NCI-H510A (cell line): Measurements from ENCODE around the gene TANGO6.
"Not testable (repeated sequence)": the region's sequence is repeated elsewhere in the genome, so short reads cannot be mapped to it uniquely, and the experiment has no call there.

ENCODE experiments used
- DNase-seq: peaks from one replicate; lab custom pipeline; 2025; lab: John Stamatoyannopoulos, UW

The TANGO6 gene

DNA sequence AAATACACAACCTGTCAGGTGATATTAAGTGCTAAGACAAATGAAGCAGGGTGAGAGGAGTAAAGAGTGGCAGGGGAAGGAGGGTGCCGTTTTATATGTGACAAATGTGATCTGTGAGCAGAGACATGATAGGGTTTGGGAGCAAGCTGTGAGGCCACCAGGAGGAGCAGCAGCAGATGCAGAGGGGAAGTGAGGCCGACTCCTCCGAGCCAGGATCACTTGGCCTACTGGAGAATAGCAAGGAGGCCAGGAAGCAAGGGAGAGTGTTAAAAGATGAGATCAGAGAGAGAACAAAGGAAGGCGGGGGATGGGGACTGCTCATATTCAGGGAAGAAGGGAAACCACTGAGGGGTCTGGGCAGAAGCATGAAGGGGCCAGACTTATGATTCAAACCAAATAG, 129.4 kb downstream of the TANGO6 start:
- no peak for DNase-seq

DNA sequence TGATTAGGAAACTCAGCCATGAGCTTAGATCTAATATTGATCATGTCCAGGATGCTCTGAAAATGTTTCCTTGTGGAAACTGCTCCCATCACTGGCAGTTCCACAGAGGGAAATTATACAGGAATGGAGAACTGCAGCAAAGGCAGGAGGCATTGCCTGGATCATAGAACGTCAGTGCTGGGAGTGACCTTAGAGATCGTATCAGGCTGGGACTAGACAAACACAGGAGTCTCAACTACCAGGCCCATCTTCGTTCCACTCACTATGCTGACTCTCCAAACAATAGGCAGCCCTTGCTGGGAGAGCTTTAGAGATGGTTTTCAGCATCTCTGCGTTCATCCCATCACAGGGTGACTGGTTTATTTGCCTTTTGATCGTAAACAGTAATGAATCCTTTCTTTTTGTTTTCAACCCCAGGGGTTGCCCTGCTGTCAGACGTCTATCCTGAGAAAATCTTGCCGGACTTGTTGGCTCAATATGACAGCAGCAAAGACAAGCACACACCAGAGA, 130.3 kb downstream of the TANGO6 start:
- no peak for DNase-seq

DNA sequence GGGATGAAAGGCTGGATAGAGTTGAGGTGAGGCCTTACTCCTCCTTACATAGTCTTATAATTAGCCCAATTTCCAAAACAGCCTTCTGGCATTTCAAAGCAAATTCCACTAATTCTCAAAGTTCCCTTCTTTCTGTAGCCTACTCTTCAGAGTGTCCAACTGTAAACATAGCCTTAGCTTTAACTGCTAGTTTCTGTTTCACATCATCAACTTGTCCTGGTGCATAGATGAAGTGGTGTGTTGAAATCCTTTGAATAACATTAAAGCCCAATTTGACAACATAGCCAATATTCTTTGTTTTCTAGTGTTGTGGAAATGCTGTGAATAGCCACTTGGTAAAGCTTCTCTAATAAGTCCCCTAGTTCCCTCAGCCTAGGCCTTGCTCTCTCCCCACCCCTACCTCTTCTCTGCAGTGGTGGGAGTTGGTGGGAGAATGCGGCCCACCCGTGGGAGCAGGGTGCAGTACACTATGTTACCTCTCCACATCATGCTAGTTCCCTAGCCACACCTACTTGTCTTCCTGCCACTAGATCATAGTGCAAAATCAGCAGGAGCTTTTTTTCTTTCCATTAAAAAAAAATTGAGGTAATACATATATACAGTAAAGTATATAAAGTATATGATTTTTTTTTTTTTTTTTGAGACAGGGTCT, 135.1 kb downstream of the TANGO6 start:
- DNase-seq: no peak

DNA sequence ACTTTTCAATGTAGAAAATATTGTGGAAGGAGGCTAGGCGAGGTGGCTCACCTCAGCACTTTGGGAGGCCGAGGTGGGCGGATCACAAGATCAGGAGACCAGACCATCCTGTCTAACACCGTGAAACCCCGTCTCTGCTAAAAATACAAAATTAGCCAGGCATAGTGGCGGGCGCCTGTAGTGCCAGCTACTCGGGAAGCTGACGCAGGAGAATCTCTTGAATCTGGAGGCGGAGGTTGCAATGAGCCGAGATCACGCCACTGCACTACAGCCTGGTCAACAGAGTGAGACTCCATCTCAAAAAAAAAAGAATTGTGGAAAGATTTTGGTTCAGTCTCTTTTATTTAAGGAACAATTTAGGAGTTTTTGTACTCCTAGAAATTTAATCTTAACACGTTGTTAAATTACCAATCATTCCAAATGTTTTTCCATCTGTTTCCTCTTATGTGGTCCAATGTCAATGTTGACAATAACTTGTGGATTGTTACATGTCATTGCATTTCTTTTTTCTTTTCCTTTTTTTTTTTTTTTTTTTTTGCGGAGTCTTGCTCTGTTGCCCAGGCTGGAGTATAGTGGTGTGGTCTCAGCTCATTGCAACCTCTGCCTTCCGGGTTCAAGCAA, 137.5 kb downstream of the TANGO6 start:
- no peak for DNase-seq

DNA sequence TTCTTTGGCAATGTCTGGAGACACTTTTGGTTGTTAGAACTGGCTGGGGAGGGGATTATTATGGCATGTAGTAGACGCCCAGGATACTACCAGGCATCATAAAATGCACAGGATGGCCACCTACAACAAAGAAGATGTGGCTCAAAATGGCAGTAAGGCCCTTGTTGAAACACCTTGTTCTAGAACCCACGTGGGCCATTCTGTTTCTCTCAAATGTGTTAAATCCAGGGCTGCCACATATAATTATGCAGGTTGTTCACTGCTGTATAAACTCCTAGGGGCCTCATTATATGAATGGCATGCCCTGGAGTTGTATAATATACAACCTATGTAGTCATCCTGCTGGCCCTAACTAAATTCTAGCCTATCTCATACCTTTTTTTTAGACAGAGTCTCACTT, 138.6 kb downstream of the TANGO6 start:
- no peak for DNase-seq

DNA sequence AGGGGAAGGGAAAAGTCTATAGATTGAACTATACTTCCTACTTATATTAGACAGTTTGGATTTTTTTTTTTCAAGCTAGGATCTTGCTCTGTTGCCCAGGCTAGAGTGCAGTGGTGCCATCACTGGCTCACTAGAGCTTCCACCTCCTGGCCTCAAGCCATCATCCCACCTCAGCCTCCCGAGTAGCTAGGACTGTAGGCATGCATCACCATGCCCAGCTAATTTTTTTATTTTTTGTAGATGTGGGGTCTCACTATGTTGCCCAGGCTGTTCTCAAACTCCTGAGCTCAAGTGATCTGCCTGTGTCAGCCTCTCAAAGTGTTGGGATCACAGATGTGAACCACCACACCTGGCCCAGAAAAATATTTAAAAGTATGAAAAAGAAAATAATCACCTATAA, 141.1 kb downstream of the TANGO6 start:
- DNase-seq: no peak

DNA sequence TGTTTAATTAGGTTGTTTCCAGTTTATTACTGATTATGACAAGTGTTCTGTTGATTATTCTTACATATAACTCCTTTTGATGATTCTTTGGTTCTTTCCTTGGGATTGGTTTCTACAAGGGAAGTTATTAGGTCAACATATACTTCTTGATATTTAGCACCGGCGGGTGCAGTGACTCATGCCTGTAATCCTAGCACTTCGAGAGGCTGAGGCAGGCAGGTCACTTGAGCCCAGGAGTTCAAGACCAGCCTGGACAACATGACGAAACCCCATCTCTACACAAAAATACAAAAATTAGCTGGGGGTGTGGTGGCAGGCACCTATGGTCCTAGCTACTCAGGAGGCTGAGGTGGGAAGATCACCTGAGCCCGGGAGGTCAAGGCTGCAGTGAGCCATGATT, 141.9 kb downstream of the TANGO6 start:
- DNase-seq: no peak

DNA sequence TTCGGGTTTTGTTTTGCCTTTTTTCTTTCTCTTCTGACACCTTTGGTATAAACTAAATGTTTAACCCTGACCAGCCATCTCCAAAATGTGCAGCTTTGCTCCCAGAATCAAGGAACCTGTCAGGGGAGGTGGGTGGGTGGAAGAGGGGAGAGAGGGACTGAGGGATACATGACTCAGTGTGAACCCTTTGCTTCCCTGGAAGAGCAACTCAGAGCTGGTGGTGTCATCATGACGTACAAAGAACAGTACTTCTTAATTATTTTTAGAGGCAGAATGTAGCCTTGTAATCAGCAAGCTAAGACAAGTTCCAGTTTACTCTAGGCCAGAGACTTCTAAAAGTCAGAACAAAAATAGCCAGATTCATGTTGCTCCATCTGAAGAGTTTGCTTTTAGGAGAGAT, 142.5 kb downstream of the TANGO6 start:
- no peak for DNase-seq

DNA sequence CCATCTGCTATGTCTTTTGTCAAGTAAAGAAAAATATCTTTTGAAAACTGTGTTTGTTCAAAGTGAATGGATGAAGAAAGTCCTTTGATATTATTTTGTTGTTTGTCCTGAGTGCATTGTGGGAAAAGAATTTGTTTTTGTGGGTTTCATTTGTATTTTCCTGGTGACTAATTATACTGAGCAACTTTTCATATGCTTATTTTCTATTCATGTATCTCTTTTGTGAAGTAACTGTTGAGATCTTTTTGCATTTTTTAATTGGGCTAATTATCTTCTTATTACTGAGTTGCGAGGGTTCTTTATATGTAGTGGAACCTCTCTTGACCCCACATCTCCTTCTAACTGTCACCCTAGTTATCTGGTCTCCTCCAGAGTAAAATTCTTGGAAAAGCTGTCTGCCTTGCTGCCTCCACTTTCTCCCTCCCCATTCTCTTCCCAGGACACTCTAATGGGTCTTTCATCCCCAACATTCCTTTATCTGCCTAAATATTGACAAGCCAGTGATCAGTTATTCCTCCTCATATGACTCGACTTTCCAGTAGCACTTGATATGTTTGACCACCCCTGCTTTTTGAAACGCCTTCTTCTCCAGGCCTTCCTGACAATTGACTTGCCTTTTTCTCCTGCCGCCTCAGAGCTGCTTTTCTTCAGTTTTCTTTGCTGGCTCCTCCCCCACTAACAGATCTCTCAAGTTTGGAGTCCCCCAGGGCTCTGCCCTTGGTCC, 144.6 kb downstream of the TANGO6 start:
- DNase-seq: no peak

DNA sequence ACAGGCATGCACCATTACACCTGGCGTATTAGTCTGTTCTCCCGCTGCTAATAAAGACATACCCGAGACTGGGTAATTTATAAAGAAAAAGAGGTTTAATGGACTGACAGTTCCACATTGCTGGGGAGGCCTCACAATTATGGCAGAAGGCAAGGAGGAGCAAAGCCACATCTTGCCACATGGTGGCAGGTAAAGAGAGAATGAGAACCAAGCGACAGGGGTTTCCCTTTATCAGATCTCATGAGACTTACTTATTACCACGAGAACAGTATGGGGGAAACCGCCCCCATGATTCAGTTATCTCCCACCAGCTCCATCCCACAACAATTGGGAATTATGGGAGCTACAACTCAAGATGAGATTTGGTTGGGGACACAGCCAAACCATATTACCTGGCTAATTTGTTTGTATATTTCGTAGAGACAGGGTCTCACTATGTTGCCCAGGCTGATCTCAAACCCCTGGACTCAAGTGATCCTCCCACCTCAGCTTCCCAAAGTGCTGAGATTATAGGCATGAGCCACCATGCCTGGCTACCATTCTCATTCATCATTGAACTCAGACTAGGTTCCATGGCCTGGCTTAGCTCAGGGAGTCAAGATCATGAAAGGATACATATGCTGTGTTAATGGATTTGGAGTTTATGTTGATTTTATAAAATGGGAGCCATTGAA, 147.0 kb downstream of the TANGO6 start:
- not testable (repeated sequence) for DNase-seq

DNA sequence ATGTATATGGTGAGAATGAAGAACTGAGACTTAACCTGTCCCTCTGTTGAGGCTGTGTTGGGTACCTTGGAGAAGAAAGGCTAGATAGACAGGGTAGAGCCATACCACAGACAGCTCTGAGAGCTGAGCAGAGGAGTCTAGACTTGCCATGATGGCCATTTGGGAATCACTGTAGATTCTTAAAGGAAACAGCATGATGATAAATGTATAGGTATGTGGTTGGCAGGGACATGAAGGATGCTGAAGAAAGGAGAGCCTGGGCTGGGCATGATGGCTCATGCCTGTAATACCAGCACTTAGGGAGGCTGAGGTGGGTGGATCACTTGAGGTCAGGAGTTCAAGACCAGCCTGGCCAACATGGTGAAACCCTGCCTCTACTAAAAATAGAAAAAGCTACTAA, 147.7 kb downstream of the TANGO6 start:
- no peak for DNase-seq

DNA sequence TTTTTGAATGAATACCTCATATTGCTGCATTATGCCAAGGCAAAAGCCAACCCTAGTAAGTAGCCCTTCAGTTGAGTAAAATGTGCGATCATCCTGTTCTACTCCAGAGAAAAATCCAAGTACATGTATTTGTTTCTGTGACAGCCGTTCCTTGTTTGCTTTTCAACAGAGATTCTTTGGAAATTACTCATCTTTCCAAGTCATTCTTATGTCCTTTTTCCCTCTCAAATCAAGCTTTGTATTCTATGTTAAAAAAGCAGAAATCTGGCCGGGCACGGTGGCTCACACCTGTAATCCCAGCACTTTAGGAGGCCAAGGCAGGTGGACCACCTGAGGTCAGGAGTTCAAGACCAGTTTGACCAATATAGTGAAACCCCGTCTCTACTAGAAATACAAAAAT, 149.2 kb downstream of the TANGO6 start:
- no peak for DNase-seq

DNA sequence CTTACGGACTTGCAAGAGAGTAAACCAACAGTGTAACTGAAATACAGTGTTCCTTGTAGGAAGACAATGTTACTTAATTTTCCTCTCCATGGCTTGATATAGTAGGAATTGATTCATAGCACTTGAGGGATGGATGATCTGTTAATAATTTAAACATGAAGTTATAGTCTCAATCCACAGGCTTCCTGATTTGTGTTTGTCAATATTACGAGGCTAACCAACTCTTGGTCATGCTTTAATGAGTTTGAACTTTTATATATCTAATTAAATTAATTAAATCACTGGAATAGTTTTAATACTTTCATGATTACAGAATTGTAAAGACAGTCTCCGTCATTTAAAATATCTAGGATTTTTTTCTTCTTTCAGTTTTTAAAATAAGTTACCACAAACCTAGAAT, 150.1 kb downstream of the TANGO6 start:
- DNase-seq: no peak

DNA sequence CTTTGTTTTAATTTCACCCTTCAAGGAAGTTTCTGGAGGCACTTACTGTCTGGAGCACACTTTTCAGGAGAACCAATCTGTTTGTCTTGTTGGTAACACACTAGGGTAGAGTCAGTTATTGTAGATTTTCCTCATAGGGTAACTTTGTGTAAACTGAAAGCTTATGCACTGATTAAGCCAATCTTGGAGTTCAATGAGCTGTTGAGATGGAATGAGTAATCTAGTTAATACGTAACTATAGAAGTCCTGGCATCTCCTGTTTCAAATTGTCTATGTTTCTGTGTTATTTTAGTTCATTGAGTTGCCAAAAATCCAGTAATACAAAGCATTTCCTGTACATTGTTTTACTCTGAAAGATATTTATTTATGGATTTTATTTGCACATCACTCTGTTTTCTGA, 150.6 kb downstream of the TANGO6 start:
- no peak for DNase-seq

DNA sequence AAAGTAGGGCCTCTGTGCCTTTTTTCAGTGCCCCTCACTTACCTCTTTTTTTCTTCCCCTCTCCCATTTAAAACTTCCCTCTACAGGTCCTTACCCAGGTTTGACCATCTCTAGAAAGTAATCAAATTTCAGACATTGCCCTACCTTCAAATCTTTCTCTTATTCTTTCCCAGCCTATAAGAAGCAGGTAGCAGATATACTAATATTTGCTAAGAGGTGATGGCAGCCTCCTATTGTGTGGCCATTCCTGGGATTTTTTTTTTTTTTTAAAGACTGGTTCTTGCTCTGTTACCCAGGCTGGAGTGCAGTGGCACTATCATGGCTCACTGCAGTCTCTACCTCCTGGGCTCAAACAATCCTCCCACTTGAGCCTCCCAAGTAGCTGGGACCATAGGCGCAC, 151.0 kb downstream of the TANGO6 start:
- no peak for DNase-seq

DNA sequence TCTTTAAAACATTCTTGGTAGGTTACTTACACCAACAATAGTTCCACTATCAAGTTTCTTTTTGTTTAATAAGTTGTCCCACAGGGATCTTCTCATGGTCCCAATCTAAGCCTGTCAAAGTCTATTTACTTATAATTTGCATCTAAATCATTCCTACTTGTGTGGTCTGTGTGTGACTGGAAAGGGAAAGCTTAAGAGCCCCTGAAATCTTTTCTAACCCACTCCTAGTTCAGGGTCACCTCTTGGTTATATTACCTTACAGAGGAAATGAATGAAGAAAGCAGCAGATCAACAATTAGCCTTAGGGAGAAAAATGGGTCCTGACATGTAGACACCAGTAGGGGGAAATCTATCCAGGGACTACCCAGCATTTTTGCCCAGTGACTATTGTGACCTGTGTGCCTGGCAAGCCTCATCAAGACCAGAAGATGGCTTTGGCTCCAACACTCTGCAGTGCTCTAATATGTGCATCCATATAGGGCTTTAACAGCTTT, 151.7 kb downstream of the TANGO6 start:
- DNase-seq: no peak

DNA sequence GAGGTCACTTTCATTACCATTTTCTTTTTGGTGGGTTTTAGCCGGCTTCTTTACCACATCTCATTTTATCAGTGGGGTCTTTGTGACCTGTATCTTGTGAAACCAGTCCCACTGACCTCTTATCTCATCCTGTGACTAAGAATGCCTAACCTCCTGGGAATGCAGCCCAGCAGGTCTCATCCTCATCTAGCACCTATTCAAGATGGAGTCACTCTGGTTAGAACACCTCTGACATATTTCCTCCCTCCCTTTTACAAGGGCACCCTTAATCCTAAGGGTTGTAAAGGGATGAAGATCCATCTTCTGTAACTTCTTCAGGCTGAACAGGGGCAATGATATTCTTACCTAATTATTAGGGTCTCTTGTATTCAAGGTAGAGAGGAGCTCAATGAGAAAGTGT, 154.2 kb downstream of the TANGO6 start:
- no peak for DNase-seq

DNA sequence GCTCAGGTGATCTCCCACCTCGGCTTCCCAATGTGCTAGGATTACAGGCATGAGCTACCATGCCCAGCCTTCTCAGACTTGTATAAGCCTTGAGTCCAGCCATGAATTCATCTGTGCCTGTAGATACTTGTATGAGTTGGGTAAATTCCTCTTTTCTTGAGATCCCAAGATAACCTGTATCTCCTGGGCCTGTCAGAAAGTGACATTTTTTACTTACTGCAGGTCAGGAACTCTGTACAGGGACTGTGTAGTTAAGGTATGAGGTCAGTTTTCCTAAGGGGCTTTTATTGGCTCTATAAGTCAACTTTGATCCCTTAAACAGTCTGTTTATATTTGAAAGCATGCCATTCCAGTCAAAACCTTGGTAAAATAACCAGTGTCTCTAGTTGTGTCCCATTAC, 155.8 kb downstream of the TANGO6 start:
- DNase-seq: no peak

DNA sequence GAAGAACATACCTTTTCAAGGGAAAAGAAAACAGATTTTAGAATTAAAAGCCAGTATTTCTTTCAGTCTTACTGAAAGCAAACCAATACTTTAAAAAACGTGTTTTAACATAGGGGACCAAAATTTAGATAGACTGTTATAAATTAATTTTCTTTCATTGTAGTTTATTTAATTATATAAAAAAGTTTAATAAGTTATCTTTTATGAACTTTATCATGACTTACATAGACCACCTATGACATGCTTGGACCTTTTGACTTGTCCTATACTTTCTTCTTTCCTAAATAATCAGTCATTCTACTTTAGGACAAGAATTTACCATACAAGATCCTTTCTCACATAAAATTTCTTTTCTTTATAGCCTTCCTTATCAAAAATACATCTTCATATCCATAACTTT, 160.2 kb downstream of the TANGO6 start:
- DNase-seq: no peak

DNA sequence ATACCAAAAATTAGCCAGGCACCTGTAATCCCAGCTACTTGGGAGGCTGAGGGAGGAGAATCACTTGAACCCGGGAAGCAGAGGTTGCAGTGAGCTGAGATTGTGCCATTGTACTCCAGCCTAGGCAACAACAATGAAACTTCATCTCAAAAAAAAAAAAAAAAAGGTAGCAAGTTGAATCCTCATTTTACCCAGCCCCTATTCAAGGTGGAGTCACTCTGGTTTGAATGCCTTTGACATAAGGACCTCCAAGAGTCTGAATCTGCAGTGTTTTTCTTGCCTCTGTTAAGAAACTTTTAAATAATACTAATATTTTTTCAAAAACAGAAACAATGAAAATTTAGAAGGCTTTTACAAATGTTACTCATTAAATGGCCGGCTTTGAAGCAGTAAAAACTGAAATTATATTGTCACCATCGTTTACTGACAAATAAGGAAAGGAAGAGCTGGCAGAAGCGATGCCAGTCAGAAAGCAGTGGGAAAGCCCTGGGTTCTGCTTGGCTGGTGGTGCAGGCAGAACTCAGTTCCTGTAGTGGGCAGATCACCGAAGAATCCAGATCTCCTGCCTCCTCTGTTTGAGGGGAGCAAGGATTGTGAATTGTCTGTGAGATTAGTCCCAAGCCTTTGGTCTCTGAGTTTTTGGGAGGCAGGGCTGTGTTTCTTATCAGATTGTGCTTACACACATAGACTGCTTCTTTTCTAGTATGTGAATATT, 162.5 kb downstream of the TANGO6 start:
- no peak for DNase-seq

DNA sequence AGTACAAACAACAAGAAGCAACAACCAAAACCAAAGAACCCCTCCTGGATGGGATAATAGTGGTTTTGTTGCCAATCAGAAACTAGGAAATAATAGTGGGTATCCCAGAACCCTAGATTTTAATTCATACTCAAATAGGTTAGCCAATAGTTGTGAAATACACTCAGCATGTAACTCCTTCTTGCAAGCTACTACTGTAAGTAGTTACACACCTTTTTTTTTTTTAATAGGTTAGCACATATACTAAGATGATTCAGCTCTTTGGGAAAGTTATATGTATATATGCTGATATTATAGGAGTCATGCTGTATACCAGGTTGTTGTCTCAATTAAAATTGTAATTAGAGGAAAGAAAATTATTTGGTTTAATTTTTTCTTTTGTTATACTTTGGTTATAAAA, 169.6 kb downstream of the TANGO6 start:
- no peak for DNase-seq

DNA sequence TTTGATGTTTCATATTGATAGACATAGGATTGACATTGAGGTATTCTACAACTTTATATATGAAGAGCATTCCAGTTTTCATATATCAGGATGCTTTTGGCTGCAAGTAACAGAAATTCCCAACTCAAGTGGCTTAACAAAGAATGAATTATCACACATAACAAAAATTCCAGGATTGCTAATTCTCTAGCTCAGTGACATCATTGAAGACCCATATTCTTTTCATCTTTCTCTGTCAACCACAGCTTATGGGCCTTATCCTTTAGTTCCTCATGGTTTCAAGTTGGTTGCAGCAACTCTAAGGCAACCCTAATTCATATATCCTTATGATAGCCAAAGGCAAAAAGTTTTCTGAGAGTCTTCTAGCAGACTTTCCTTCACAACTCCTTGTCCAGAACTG, 170.7 kb downstream of the TANGO6 start:
- no peak for DNase-seq
